ENCODE measurements around the gene D2HGDH. TPM values are rescaled to one million over a fixed set of nuclear protein-coding genes. Genes with fewer than 3 reads are reported as not detected.
"Not testable (repeated sequence)": the region's sequence is repeated elsewhere in the genome, so short reads cannot be mapped to it uniquely, and the experiment has no call there.

D2HGDH gene
- total RNA-seq, 1 experiment from 2014 or later, result 10.0 TPM

- no peaks in the 10 kb centered on the region for H4K20me1 ChIP-seq (ENCODE audit: control insufficient read depth, insufficient read depth, insufficient read length)
- H3K36me3 Mint-ChIP-seq (ENCODE audit: insufficient read depth in 1 of 3, low read depth in 3 of 3), result peaks cover 4 to 21% (median 18%) of the 10 kb centered on the region in 3 experiments
- H3K4me2 ChIP-seq (ENCODE audit: insufficient read depth, insufficient read length, low read length), result no peak overlapping the region
Observed at GRCh38 chr2:241788572-241788971, 54.1 kb downstream of the D2HGDH start.

GRCh38 chr2:241791385-241791784, 57.0 kb downstream of the D2HGDH start:
- not testable (repeated sequence) for H3K56ac ChIP-seq (ENCODE audit: insufficient read length, low read depth, low read length); DNase-seq; H3K23ac ChIP-seq (ENCODE audit: insufficient read length, low read depth, low read length); H3K27ac Mint-ChIP-seq; H2BK120ac ChIP-seq (ENCODE audit: low read depth, low read length, poor library complexity, severe bottlenecking); H3K27ac ChIP-seq (ENCODE audit: insufficient read length, low read depth, low read length); H4K20me1 ChIP-seq (ENCODE audit: control insufficient read depth, insufficient read depth, insufficient read length); H2BK5ac ChIP-seq (ENCODE audit: insufficient read length, low read length); H2AK5ac ChIP-seq (ENCODE audit: insufficient read length, low read length); H3K4ac ChIP-seq (ENCODE audit: low read depth, low read length); H3K79me1 ChIP-seq (ENCODE audit: insufficient read depth, low read depth, low read length, poor library complexity, severe bottlenecking); H2BK12ac ChIP-seq (ENCODE audit: insufficient read length, low read depth, low read length); H3K4me3 Mint-ChIP-seq; H4K8ac ChIP-seq (replicated peaks; ENCODE audit: insufficient read length, low read depth, low read length); H2BK20ac ChIP-seq (ENCODE audit: low read depth, low read length, poor library complexity, severe bottlenecking); H3K79me2 ChIP-seq (ENCODE audit: insufficient read depth, low read length); H3K4me1 ChIP-seq (ENCODE audit: insufficient read depth, low read length); H3K9me3 ChIP-seq (ENCODE audit: control insufficient read depth, low read depth, low read length); H4K91ac ChIP-seq (ENCODE audit: insufficient read length, low read depth, low read length); H4K5ac ChIP-seq (ENCODE audit: insufficient read length, low read depth, low read length); H2AFZ ChIP-seq (ENCODE audit: low read length); H3K9ac ChIP-seq (ENCODE audit: extremely low read depth, insufficient read length, low read length); H3K18ac ChIP-seq (ENCODE audit: insufficient read length, low read depth, low read length); H3K27me3 ChIP-seq (ENCODE audit: insufficient read depth, low read length); H3T11ph ChIP-seq (ENCODE audit: low read length); H3K4me2 ChIP-seq (ENCODE audit: insufficient read depth, insufficient read length, low read length); H3K14ac ChIP-seq (ENCODE audit: insufficient read depth, low read length); H3K23me2 ChIP-seq (ENCODE audit: insufficient read length, low read depth, low read length, poor library complexity, severe bottlenecking); H2BK15ac ChIP-seq (ENCODE audit: low read depth, low read length)
- no CpG with 5 or more reads among the region's 3 CpGs for WGBS (ENCODE audit: extremely low coverage, insufficient read length, low lambda C conversion rate)
- peaks cover 9 to 13% of the 10 kb centered on the region in 2 experiments; a peak in 3 of 4 replicates for H3K4me1 Mint-ChIP-seq
- peaks cover 4 to 22% (median 18%) of the 10 kb centered on the region in 3 experiments for H3K36me3 Mint-ChIP-seq (ENCODE audit: insufficient read depth in 1 of 3, low read depth in 3 of 3)
- peaks cover 21% of the 10 kb centered on the region for H3K27me3 Mint-ChIP-seq (ENCODE audit: low read depth)
- peaks cover 34 to 42% of the 10 kb centered on the region in 2 experiments for H3K9me3 Mint-ChIP-seq

More at GRCh38 chr2:241788572-241788971, 54.1 kb downstream of the D2HGDH start:
- Histone ChIP-seq H3K4me1 (ENCODE audit: insufficient read depth, low read length) (no peaks in the 10 kb centered on the region), H2BK12ac (ENCODE audit: insufficient read length, low read depth, low read length) (no peak overlapping the region), H3K23ac (ENCODE audit: insufficient read length, low read depth, low read length) (no peak overlapping the region), H2BK15ac (ENCODE audit: low read depth, low read length) (no peak overlapping the region), H4K8ac (replicated peaks; ENCODE audit: insufficient read length, low read depth, low read length) (no peak overlapping the region), H3K4ac (ENCODE audit: low read depth, low read length) (no peak overlapping the region), H3K18ac (ENCODE audit: insufficient read length, low read depth, low read length) (no peak overlapping the region), H4K91ac (ENCODE audit: insufficient read length, low read depth, low read length) (no peak overlapping the region), H3K14ac (ENCODE audit: insufficient read depth, low read length) (no peak overlapping the region), H2AFZ (ENCODE audit: low read length) (no peak overlapping the region), H3K79me1 (ENCODE audit: insufficient read depth, low read depth, low read length, poor library complexity, severe bottlenecking) (no peaks in the 10 kb centered on the region), H3K27ac (ENCODE audit: insufficient read length, low read depth, low read length) (no peak overlapping the region), H2BK20ac (ENCODE audit: low read depth, low read length, poor library complexity, severe bottlenecking) (no peak overlapping the region), H2AK5ac (ENCODE audit: insufficient read length, low read length) (no peak overlapping the region), H3K9ac (ENCODE audit: extremely low read depth, insufficient read length, low read length) (no peak overlapping the region), H3K9me3 (ENCODE audit: control insufficient read depth, low read depth, low read length) (no peaks in the 10 kb centered on the region), H2BK120ac (ENCODE audit: low read depth, low read length, poor library complexity, severe bottlenecking) (no peak overlapping the region), H3K56ac (ENCODE audit: insufficient read length, low read depth, low read length) (no peak overlapping the region), H2BK5ac (ENCODE audit: insufficient read length, low read length) (no peak overlapping the region), H4K5ac (ENCODE audit: insufficient read length, low read depth, low read length) (no peak overlapping the region), H3K79me2 (ENCODE audit: insufficient read depth, low read length) (no peaks in the 10 kb centered on the region), H3K27me3 (ENCODE audit: insufficient read depth, low read length) (no peaks in the 10 kb centered on the region), H3K23me2 (ENCODE audit: insufficient read length, low read depth, low read length, poor library complexity, severe bottlenecking) (no peaks in the 10 kb centered on the region), H3T11ph (ENCODE audit: low read length) (no peak overlapping the region)
- no peak for TF ChIP-seq CTCF (conservative IDR thresholded peaks at IDR 0.05)
- H3K27me3 Mint-ChIP-seq (ENCODE audit: low read depth), result peaks cover 24% of the 10 kb centered on the region
- no peak for DNase-seq
- no peak overlapping the region for H3K4me3 Mint-ChIP-seq
- peaks cover 42 to 54% of the 10 kb centered on the region in 2 experiments for H3K9me3 Mint-ChIP-seq
- peaks cover 9 to 13% of the 10 kb centered on the region in 2 experiments; a peak in 3 of 4 replicates for H3K4me1 Mint-ChIP-seq
- no CpG with 5 or more reads among the region's 3 CpGs for WGBS (ENCODE audit: extremely low coverage, insufficient read length, low lambda C conversion rate)
- no peak overlapping the region for H3K27ac Mint-ChIP-seq
